Posterior vena cava (tissue), 2 donors: ENCODE data around the gene DPY19L1. TPM values are rescaled to one million over a fixed set of nuclear protein-coding genes. Genes with fewer than 3 reads are reported as not detected.
"Not testable (repeated sequence)": the region's sequence is repeated elsewhere in the genome, so short reads cannot be mapped to it uniquely, and the experiment has no call there.

Experiments
- DNase-seq: peaks from one replicate; pipeline ENCODE4 v3.0.0-alpha.2; 2020; ENCODE audit warnings: low spot score
- intact Hi-C, 2 donors: fragments of 100-400 bp; cut with DNase I; formaldehyde crosslinking; loops; one replicate each; pipeline versions ENCODE4 v1.14.1 to v1.14.2; 2022 to 2023
- total RNA-seq, 2 donors: library from RNA; stranded (reverse); fragmentation: NEBNext Ultra II Directional; extraction: Animal tissue kit (Norgen Biotek cat#: 25700); gene quantifications; one replicate each; pipeline ENCODE4 v1.2.1, GENCODE V29; 2021
- donor health status: DM: yes; HTN: yes; CAD: no.
- donor health status: DM: yes; HTN: yes; CAD: no.

DPY19L1 gene
- total RNA-seq, 2 donors from 2014 or later = 31.0 to 34.4 TPM

DNA sequence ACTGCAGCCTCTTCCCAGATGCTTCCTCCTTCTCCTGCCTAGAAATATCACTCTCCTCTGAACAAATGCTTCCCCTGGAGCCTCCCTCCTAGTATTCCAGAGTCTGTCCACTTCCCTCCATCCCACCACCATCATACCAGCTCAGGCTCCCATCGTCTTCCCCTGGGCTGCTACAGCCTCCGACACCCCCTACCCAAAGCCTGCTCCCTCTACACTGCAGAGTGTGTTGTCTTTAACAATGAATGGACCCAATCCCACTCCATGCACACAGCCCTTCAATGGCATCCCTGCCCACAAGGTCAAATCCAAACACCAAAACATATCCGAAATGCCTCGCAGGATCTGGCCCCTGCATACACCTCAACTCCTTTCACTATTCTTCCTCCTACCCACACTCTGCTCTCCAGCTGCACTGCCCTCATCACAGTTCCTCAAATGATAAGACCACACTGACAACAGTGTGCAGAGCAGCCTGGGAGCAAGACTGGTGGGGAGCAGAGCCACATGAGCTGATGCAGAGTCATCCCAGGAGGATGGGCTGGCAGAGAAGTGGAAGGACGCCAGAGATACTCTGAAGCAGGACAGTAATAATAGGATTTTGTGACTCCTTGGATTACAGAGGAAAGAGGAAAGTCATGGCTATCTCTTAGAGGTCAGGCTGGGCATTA, 40.7 kb downstream of the DPY19L1 start:
- intact Hi-C loops, DNase-seq: not testable (repeated sequence)

DNA sequence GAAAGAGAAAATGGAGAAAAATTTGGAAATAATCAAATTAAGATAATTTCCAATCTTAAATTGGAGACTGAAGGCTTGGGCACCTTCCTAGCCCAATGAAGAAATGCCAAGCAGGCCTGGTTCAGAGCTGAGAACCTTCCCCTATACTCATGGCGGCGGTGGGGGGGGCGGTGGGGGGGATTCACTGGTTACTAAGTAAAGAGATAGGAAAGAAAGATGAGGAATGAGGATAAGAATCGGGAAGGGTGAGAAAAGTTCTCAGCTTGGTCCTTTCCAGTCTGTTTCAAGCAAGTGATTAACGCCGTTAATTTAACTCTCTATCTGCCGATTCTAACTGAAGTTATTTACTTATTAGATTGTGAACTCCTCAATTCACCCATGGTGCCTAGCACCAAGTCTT, 41.5 kb downstream of the DPY19L1 start:
- intact Hi-C loops = no loop called here
- DNase-seq = no peak

DNA sequence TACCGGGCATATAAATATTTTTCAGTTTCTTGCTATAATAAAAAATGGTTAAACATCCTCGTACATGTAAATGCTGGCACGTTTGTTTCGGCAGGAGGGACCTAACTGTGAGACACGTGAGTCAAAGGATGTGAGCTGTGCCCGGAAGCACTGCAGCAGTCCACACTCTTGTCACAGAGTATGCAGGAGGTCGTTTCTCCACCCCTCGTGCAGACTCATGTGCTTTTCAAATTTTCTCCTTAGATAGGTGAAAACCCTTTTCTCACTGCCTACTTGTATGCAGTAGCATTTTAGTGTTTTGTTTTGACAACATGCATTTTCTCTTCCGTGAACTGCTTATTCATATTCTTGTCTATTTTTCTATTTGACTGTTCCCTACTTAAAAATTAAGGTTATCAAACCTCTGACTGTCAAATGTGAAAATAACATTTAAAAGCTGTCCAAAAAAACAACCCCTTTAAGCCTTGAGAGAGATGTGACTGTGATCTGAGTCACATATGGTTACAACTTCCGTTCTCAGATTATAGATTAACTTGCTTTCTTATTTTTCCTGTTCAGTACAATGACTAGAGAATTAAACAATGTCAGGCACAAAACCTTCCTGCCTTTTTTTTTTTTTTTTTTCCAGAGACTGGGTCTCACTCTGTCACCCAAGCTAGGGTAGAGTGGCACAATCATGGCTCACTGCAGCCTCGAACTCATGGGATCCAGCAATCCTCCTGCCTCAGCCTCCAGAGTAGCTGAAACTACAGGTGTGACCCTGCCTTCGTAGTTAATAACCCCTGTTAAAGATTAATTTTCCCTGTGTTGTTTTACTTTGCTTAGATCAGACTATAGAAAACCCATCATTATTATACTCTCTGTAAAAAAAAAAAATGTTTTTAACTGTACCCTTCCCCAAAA, 45.1 kb downstream of the DPY19L1 start:
- DNase-seq = no peak
- intact Hi-C loops = no loop called here

DNA sequence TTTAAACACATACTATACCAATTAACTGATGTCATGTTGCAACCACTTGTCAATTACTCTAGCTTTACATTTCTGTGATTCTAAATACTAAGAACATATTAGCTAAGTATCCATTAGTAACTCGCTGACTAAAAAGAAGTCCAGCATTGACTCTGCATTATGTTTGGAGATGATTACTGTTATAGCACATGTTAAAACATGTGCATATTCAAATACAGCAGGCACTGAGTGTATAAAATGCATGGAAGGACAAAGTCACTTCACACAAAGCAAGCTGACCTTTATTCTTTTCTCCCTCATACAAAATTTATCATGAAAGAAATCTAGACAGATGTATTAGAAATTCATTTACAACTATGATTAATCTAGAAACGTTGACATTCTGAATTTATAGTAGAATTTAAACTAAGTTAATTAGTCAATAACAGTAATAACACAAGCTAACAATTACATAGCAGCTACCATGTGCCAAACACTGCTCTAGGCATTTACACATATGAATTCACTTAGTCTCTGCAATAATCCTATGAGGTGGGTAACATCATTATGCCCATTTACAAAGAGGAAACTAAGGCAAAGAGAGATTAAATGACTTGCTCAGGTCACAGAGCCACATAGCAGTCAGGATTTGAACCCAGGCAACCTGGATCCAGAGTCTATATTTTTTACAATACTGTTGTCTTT, 48.7 kb downstream of the DPY19L1 start:
- DNase-seq, intact Hi-C loops: not testable (repeated sequence)

DNA sequence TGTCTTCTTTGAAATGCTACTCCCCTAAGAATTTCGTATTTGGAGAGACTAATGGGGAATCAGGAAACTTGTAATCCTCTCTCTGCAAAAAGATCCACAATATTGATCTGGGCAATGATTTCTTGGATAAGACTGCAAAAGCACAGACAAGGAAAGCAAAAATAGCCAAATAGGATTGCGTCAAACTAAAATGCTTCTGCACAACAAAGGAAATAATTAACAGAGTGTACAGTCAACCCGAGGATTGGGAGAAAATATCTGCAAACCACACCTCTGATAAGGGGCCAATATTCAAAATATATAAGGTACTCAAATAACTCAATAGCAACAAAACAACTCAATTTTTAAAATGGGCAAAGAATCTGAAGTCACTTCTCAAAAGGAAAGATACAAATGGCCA, 52.1 kb downstream of the DPY19L1 start:
- DNase-seq, intact Hi-C loops: not testable (repeated sequence)

DNA sequence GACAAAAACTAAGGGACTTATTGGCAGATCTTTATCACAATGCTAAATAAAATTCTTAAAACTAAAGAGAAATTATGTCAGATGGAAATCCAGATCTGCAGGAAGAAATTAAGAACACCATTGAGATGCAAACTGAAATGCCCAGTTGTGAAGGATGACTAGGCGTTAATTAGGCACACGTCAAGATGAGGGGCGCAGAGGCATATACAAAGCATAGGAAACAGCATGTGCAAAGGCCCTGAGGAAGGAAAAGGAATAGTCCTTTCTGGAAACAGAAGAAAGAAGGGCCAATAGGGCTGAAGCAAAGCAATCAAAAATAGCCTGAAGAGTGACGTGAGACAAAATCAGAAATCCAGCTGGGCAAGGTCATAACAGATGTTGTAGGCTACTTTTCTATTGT, 53.1 kb downstream of the DPY19L1 start:
- DNase-seq, intact Hi-C loops: not testable (repeated sequence)

DNA sequence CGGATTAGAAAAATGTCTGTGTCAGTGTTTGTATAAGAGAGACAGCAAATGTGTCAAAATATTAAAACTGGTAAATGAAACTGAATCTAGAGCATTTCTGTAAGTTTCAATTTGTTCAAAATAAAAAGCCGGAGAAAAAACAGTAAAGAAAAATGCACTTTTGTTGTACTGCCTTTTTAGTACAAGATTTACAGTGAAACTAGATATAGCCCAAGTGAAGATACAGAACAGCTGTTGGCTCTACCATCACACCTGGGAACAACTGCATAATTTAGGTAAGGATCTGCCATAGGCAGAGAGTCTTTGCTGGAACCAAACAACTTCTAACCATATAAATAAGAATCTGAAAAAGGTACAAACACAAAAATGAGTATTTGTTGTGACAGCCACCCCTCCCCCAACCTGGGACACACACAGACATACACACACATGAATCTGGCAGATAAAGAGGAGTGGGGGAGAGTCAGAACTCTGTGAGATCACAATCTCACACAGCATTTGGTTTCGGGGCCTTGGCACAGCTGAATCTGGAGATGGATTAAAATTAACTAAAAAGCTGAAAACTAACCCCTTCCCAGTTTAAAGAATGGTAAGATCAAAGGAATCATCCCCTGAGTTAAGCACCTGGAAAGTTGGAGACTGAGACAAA, 54.8 kb downstream of the DPY19L1 start:
- no peak for DNase-seq
- intact Hi-C loops = no loop called here

DNA sequence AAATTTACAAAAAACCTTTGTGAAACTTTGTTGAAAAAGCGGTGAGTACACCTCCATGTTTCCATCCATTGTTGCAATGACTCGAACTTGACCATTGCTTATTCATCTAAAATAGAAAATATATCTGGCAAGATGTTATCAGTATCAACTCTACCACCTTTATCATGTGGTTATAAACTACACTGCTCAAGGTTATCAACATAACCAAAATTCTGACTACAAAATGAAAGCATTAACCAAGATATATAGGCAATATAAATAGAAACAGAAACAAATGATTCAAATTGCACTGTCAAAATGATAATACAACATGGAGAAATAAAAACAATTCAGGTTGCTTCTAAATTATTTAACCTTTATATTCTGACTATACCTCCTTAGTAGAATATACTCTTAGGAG, 58.2 kb downstream of the DPY19L1 start:
- DNase-seq, intact Hi-C loops: not testable (repeated sequence)

DNA sequence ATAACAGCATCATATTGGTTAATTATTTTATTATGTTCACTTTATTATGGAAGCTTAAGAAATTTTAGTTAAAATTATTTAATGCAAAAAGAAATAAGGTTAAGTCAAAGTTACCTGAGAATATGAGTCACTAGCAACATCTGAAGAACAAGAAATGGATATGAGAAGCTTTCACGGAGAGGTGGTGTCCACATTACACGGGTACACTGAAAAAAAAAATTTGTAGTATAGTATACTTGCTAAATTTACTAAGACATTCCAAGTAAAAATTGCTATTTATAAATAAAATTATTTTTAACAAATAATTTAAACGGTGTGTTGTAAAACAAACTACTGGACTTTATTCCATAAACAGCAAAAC, 63.9 kb downstream of the DPY19L1 start:
- intact Hi-C loops = no loop called here
- DNase-seq = no peak

DNA sequence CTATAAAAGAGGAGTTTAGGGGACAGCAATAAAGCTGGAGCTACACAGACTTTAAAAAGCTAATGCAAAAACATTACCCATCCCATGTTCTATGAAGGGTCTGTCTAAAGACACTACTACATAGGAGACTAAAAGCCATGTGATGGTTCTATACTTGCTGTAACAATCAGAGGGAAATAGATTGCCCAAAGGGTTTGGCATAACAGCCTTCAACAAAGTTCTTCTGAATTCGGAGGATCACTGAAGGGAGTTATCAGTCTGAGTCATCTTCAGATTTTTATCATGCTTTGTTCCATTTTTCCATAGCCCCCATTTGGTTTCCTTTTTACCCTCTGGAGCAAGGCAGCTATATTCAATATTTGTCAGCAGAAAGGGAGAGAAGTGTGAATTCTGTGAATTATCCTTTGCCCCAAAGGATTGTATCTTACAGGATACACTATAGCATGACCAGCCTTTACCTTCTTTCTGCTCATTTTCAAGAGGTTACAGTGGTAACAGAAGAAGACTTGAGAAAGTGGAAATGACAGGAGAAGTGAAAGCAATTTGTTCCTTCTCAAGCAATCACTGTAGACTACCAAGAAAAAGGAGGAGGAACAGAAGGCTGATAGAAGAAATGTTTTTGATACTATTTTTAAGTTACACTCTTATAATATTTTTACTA, 64.4 kb downstream of the DPY19L1 start:
- intact Hi-C loops, DNase-seq: not testable (repeated sequence)

DNA sequence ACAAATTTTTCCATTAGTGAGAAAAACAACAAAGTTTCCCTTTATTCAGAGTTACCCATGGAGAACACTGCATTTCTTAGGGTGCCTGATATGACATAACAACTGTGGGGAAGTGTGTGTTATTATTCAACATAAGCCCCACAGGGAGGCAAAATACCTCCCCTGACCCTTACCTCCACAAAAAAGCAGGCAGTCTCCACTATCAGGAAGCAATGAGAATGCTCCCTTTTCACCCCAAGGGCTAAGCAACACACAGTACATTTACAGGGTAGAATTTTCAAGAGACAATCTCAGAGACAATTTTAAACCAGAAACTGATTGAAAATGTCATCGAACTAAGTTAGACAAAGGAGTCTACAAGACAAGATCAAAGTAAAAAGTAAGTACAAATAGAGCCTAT, 69.5 kb downstream of the DPY19L1 start:
- intact Hi-C loops = loop anchor here in 1 of 2 donors (5.0 kb wide), 1 partner anchor 601 kb away; no protein-coding TSS in a partner anchor
- DNase-seq = not testable (repeated sequence)

DNA sequence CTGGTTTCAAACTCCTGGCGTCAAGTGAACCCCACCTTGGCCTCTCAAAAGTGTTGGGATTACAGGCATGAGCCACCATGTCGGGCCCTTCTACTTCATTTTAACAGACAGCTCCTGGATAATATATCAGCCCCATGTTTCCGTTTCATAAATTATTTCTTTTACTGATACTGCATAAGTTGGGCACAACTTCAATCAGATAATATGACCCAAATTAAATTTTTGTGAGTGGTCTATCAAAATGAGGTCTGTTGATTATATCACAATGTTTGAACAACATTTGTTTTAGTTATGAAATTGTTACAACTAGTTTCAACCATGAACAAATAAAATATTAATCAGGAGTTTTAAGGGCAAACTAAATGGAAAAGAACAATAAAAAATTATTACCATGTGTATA, 70.8 kb downstream of the DPY19L1 start:
- not testable (repeated sequence) for DNase-seq
- intact Hi-C loops = loop anchor here in 1 of 2 donors (5.0 kb wide), 1 partner anchor 599 kb away; no protein-coding TSS in a partner anchor

DNA sequence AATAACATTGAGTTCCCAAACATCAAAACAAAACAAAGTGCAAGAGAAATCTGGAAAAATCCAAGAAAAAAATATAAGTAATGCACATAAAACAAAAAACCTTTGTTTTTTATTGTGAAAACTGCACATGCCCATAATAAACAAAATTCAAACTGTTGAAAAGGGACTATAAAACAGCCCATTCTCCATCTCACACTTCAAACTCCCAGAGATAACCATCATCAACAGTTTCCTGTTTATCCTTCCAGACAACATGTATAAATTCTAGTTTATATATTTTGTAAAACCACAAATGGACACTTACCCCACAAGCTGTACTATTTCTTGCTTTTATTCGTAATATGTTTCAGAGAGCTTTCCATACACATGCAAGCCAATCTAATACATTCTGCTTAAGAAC, 79.3 kb downstream of the DPY19L1 start:
- intact Hi-C loops = no loop called here
- no peak for DNase-seq

DNA sequence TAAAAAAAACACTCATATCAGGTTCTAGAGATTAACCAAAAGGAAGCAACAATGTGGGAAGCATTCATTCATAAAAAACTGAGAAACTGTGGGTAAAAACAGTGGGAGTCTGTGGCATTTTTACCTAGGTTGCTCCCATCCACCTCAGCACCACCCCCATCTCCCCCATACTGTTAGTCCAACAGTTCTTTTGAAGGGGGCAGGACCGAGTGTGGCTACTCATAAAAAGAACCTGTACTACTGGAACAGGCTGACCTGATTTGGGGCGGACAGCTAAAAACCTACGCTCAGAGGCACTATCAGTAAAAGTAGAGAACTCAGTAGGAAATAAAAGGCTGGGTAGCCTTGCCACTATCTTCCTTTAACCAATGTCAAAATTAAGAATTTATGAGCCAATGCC, 84.5 kb downstream of the DPY19L1 start:
- intact Hi-C loops = no loop called here
- DNase-seq = no peak

DNA sequence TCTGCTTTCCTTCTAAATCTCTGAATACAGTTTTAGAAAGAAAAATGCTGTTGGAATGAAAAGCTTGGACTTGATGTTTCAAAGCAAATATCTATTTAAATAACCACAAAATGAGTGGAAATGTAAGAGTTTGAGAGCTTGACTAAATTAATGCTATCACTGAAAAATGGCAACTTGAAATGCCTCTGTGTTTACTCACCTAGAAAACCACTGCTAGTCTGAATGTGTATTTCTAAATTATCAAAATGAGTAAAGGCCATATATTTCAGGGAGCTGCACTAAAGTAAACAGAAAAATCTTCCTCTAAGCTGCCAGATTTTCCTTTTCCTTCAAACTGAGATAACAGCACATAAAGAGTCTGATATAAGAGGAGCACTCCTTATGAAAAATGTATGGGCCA, 87.9 kb downstream of the DPY19L1 start:
- intact Hi-C loops = no loop called here
- DNase-seq = no peak

DNA sequence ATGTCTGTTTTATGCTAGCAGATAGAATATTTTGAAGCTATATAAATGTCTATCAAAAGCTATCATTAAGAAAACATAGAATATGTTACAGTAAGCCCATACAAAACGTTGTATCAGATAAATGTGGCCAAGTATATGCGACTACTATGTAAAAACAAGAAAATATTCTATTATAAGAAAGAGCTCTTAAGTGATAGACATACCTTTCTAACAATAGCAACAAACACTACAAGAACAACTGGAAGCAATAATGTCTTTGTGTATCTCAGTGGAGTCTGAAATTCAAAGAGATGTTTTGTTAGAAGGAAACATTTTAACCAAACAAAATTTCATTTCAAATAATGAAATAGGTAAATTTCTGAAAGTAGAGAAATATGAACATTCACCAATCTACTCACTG, 89.9 kb downstream of the DPY19L1 start:
- DNase-seq, intact Hi-C loops: not testable (repeated sequence)

DNA sequence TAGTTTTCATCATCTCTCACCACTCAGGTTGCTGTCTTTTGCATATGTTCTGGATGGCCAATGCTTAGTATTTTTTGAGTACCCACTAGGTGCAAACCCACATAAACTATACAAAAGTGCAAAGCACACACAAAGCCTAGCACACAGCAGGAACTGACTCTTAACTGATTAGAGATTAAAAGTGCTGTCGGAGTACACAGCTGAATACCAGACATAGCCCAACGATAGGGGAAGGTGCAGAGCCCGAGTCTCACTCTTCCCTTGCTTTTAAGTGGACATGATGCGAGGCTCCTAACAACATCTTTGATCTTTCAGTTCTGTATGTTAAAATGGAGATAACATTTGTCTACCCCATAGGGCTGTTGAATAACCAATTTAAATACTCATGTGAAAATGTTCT, 90.8 kb downstream of the DPY19L1 start:
- DNase-seq = no peak
- intact Hi-C loops = no loop called here

DNA sequence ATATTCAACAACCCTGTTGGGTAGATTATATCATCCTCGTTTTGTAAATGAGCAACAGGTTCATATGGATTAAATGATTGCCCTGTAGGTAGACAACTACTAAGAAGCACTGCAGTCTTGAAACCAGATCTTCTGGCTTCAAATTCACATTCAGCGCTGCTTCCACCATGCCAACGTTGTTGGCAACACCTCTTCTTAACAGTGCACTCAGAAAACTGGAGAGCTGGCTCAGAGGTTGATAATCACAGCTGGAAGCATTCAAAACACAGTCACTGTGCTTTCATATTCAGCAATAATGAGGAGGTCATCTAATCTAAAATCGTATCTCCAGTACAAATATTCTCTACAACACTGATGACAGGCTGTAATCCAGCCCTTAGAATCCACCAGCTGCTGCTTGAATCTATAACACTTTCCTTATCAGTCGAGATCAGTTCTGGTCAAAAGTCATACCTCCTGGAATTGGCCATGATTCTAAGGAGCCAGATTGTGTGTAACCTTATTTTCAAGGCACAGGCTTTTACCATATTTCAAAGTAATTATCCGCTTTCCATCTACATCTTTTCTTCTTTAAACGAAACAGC, 91.3 kb downstream of the DPY19L1 start:
- DNase-seq, intact Hi-C loops: not testable (repeated sequence)

DNA sequence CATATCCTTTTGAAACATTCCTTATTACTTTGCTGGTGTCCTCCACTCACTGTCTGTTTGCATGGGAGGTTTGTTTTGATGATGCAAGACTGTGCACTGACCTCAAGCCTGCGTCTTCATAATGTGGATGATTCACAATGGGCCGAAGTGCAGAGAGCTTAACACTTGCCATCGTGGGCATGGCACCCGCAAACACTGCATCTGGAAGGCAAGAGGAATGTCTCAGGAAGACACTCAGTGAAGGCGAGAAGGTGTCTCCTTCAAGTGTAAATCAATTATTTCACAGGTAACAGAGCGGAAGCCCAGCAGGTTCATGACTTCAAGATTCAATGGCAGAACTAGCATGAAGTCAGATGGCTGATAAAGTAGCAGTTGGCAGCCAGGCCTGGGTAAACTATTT, 98.1 kb downstream of the DPY19L1 start:
- intact Hi-C loops = no loop called here
- no peak for DNase-seq
